ENCODE data around the gene TXNIP. TPM values are rescaled to one million over a fixed set of nuclear protein-coding genes. Genes with fewer than 3 reads are reported as not detected.
A peak's percentile ranks its signal among the peaks of the same experiment; 100 is the strongest.

The TXNIP gene
- total and polyA plus RNA-seq, 2 experiments from 2014 or later: 75.3 to 160 TPM

DNA sequence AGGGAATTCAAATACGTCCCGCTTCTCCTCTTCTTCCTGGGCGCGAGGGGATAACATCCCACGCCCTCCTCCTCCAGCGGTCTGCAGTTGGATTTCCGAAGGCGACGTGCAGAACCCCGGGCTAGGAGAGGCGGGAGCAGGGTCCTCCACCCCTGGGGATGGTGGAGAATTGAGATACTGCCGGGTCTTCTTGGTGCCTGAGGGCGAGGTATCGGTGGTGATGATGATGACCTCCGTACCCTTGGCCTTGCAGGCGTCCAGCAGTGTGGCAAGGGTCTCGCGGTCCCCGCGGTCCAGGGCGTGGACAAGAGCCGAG lies 35.3 kb downstream of the TXNIP start:
- H3K9me2 ChIP-seq (replicated peaks; ENCODE audit: insufficient read depth): no peaks in the 10 kb centered on the region
- no peaks in the 10 kb centered on the region for H4K20me1 ChIP-seq (ENCODE audit: insufficient read depth, poor library complexity, severe bottlenecking)
- no peak for TF ChIP-seq EZH2 (IDR thresholded peaks at IDR 0.05; ENCODE audit: borderline replicate concordance)
- TF ChIP-seq CTCF (IDR thresholded peaks at IDR 0.05; ENCODE audit: poor library complexity): no peak
- TF ChIP-seq EZH2phosphoT487 (IDR thresholded peaks at IDR 0.05; ENCODE audit: low read depth, severe bottlenecking, unreplicated experiment): no peak
- H3K4me3 ChIP-seq: peak overlapping the region; percentile 31
- peak overlapping the region; percentile 28 for H3K27ac ChIP-seq
- H3K4me1 ChIP-seq (ENCODE audit: insufficient read depth): peaks cover 32% of the 10 kb centered on the region
- H3K79me2 ChIP-seq: no peaks in the 10 kb centered on the region
- H3K36me3 ChIP-seq (replicated peaks; ENCODE audit: insufficient read depth, low read depth): no peaks in the 10 kb centered on the region
- H3K4me2 ChIP-seq: peak overlapping the region; percentile 94
- 1% methylated on average over 20 of the region's 22 CpGs for WGBS (ENCODE audit: low lambda C conversion rate, missing lambda C conversion rate)
- H2AFZ ChIP-seq: peak overlapping the region; percentile 24
- DNase-seq (ENCODE audit: low spot score): no peak
- peaks cover 29% of the 10 kb centered on the region for H3K27me3 ChIP-seq
- no peaks in the 10 kb centered on the region for H3K9me3 ChIP-seq (ENCODE audit: low read depth)

DNA sequence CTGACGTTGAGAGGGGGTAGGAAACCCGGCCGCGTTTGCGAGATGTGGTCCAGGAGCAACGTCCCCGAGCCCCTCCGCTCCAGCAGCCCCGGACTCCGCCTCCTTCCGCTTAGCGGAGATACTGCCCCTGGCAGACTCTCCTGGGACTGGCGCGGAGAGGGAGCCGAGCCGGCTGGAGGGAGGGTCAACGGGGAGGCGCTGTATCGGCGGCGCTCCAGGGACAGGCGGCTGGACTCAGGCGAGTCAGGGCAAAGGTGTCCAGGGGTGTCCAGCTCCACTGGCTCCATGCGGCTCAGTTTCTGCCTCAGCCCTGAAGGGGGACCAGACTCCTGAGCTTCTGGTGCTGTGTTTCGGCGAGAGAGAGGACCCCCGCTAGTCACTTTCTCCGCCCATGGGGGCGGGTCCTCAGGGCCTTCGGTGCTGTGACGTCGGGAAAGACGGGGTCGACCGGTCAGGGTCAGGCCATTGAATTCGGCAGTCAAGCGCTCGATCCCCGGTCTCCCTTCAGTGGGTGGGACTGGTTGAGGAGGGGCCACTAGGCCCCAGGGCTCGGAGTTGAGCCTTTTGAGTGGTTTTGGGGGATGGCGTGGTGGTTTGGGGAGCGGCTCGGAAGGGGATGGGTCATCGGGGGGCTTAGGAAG lies 35.8 kb downstream of the TXNIP start:
- peaks cover 3% of the 10 kb centered on the region for H3K79me2 ChIP-seq
- peak overlapping the region; percentile 36 for H3K27ac ChIP-seq
- peaks cover 32% of the 10 kb centered on the region for H3K4me1 ChIP-seq (ENCODE audit: insufficient read depth)
- H3K4me3 ChIP-seq: peak overlapping the region; percentile 31
- peak overlapping the region; percentile 94 for H3K4me2 ChIP-seq
- no peaks in the 10 kb centered on the region for H3K9me2 ChIP-seq (replicated peaks; ENCODE audit: insufficient read depth)
- TF ChIP-seq EZH2phosphoT487 (IDR thresholded peaks at IDR 0.05; ENCODE audit: low read depth, severe bottlenecking, unreplicated experiment): no peak
- no peaks in the 10 kb centered on the region for H4K20me1 ChIP-seq (ENCODE audit: insufficient read depth, poor library complexity, severe bottlenecking)
- H3K9me3 ChIP-seq (ENCODE audit: low read depth): no peaks in the 10 kb centered on the region
- DNase-seq (ENCODE audit: low spot score): peak; percentile 85
- H3K36me3 ChIP-seq (replicated peaks; ENCODE audit: insufficient read depth, low read depth): no peaks in the 10 kb centered on the region
- H2AFZ ChIP-seq: peak overlapping the region; percentile 24
- WGBS (ENCODE audit: low lambda C conversion rate, missing lambda C conversion rate): 2% methylated on average over 40 of the region's 44 CpGs
- H3K27me3 ChIP-seq: peaks cover 29% of the 10 kb centered on the region

DNA sequence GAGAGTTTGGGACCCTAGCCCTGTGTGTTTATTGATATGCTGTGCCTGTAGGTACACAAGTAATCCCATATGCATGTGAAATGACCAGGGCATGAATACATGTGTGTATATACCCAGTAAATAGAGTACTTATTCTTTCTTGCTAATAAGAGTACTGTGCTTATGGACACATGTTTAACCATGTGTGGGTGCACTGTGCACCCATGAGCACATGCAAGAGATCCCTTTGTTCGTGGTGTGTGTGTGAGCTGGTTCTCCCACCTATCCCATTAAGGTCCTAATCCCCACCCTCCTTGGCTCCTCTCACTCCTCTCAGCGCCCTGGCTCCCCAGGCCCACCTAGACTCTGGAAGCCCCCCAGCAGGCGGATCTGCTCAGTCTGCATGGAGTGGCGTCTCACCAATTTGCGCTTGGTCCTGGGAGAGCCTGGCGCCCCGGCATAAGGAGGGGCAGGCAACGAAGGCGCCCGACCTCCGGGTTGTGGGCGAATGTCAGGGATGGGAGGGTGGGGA lies 36.4 kb downstream of the TXNIP start:
- Histone ChIP-seq H3K4me2 (peak overlapping the region; percentile 94), H3K4me3 (peak overlapping the region; percentile 31), H3K4me1 (ENCODE audit: insufficient read depth) (peaks cover 36% of the 10 kb centered on the region), H3K27me3 (peaks cover 29% of the 10 kb centered on the region), H3K9me3 (ENCODE audit: low read depth) (no peaks in the 10 kb centered on the region), H4K20me1 (ENCODE audit: insufficient read depth, poor library complexity, severe bottlenecking) (no peaks in the 10 kb centered on the region), H2AFZ (peak overlapping the region; percentile 24), H3K36me3 (replicated peaks; ENCODE audit: insufficient read depth, low read depth) (no peaks in the 10 kb centered on the region), H3K27ac (peak overlapping the region; percentile 36), H3K79me2 (peaks cover 9% of the 10 kb centered on the region), H3K9me2 (replicated peaks; ENCODE audit: insufficient read depth) (no peaks in the 10 kb centered on the region)
- no peak for TF ChIP-seq EZH2phosphoT487 (IDR thresholded peaks at IDR 0.05; ENCODE audit: low read depth, severe bottlenecking, unreplicated experiment)
- TF ChIP-seq CTCF (IDR thresholded peaks at IDR 0.05; ENCODE audit: poor library complexity): no peak
- no peak for TF ChIP-seq EZH2 (IDR thresholded peaks at IDR 0.05; ENCODE audit: borderline replicate concordance)
- 9% methylated on average over 12 of the region's 12 CpGs for WGBS (ENCODE audit: low lambda C conversion rate, missing lambda C conversion rate)
- DNase-seq (ENCODE audit: low spot score): no peak

GRCh38 chr1:145959333-145959732 lies 37.0 kb downstream of the TXNIP start:
- no peaks in the 10 kb centered on the region for H3K36me3 ChIP-seq (replicated peaks; ENCODE audit: insufficient read depth, low read depth)
- no peak overlapping the region for H3K27ac ChIP-seq
- no peak for TF ChIP-seq EZH2 (IDR thresholded peaks at IDR 0.05; ENCODE audit: borderline replicate concordance)
- TF ChIP-seq EZH2phosphoT487 (IDR thresholded peaks at IDR 0.05; ENCODE audit: low read depth, severe bottlenecking, unreplicated experiment): no peak
- no peak for TF ChIP-seq CTCF (IDR thresholded peaks at IDR 0.05; ENCODE audit: poor library complexity)
- no peaks in the 10 kb centered on the region for H4K20me1 ChIP-seq (ENCODE audit: insufficient read depth, poor library complexity, severe bottlenecking)
- H3K9me2 ChIP-seq (replicated peaks; ENCODE audit: insufficient read depth): no peaks in the 10 kb centered on the region
- peaks cover 16% of the 10 kb centered on the region for H3K79me2 ChIP-seq
- H3K4me1 ChIP-seq (ENCODE audit: insufficient read depth): peaks cover 43% of the 10 kb centered on the region
- H2AFZ ChIP-seq: no peak overlapping the region
- H3K4me2 ChIP-seq: no peak overlapping the region
- DNase-seq (ENCODE audit: low spot score): no peak
- no peaks in the 10 kb centered on the region for H3K9me3 ChIP-seq (ENCODE audit: low read depth)
- no peak overlapping the region for H3K4me3 ChIP-seq
- H3K27me3 ChIP-seq: peaks cover 29% of the 10 kb centered on the region

Data from hepatocyte (in vitro differentiated cells).